ENCODE data around the gene F2RL1.

The F2RL1 gene

GRCh38 chr5:76794871-76795270 lies 24.0 kb upstream of the F2RL1 start:
- ChIA-PET CTCF (interaction anchor here (1.4 kb wide), 1 partner anchor 20 kb away, joined by 5 read pairs; no protein-coding TSS in a partner anchor), POLR2A (no interaction called here)
- TF ChIP-seq CTBP1 (IDR thresholded peaks at IDR 0.05; ENCODE audit: borderline replicate concordance): no peak
- no peak for TF ChIP-seq ARNT (IDR thresholded peaks at IDR 0.05)
- TF ChIP-seq SUZ12 (IDR thresholded peaks at IDR 0.05): no peak
- TF ChIP-seq FOXM1 (IDR thresholded peaks at IDR 0.05; ENCODE audit: borderline replicate concordance): no peak
- TF ChIP-seq FOXK2 (IDR thresholded peaks at IDR 0.05): no peak
- TF ChIP-seq ELF4 (IDR thresholded peaks at IDR 0.05): no peak
- TF ChIP-seq TARDBP (IDR thresholded peaks at IDR 0.05): no peak
- TF ChIP-seq BHLHE40 (IDR thresholded peaks at IDR 0.05; ENCODE audit: borderline replicate concordance): no peak
- DNase-seq (ENCODE audit: extremely low spot score): no peak

DNA sequence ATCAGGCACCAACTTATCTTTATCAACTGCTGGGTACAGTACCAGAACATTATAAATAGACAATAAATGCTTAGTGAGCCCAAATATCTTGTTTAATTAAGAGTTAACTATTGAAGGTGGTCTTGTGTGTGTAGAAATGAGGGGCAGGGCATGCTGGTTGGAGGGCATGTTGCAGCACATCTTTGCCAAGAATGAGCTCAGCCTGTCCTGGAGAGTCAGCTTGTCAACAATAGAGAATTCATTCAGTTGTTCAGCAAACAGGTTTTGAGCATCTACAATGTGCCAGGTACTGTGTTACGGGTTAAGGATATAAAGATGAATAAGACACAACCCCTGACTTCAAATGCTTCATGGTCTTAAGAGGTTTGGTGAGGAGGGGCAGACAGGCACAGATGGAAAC lies 19.2 kb upstream of the F2RL1 start:
- no peak for DNase-seq (ENCODE audit: extremely low spot score)
- ChIA-PET CTCF (no interaction called here), POLR2A (no interaction called here)
- TF ChIP-seq SP1 (IDR thresholded peaks at IDR 0.05) (no peak), LEF1 (IDR thresholded peaks at IDR 0.05; ENCODE audit: borderline replicate concordance) (no peak), HDGF (IDR thresholded peaks at IDR 0.05; ENCODE audit: borderline replicate concordance) (no peak), PKNOX1 (IDR thresholded peaks at IDR 0.05) (no peak), NFRKB (IDR thresholded peaks at IDR 0.05) (no peak), FOXM1 (IDR thresholded peaks at IDR 0.05; ENCODE audit: borderline replicate concordance) (no peak), FOXA1 (IDR thresholded peaks at IDR 0.05) (no peak), ELF4 (IDR thresholded peaks at IDR 0.05) (no peak), ARNT (IDR thresholded peaks at IDR 0.05) (no peak), CTBP1 (IDR thresholded peaks at IDR 0.05; ENCODE audit: borderline replicate concordance) (no peak), TARDBP (IDR thresholded peaks at IDR 0.05) (no peak), SUZ12 (IDR thresholded peaks at IDR 0.05) (no peak), ZNF384 (IDR thresholded peaks at IDR 0.05) (no peak), L3MBTL2 (conservative IDR thresholded peaks at IDR 0.05) (no peak), BHLHE40 (IDR thresholded peaks at IDR 0.05; ENCODE audit: borderline replicate concordance) (no peak)

- no peak for DNase-seq (ENCODE audit: extremely low spot score)
- POLR2A ChIA-PET: interaction anchor here (0.7 kb wide), 1 partner anchor 10 kb away, joined by 4 read pairs; no protein-coding TSS in a partner anchor
- TF ChIP-seq PKNOX1 (IDR thresholded peaks at IDR 0.05) (no peak), SP1 (IDR thresholded peaks at IDR 0.05) (no peak), CTBP1 (IDR thresholded peaks at IDR 0.05; ENCODE audit: borderline replicate concordance) (no peak), SUZ12 (IDR thresholded peaks at IDR 0.05) (no peak), HDGF (IDR thresholded peaks at IDR 0.05; ENCODE audit: borderline replicate concordance) (no peak), FOXK2 (IDR thresholded peaks at IDR 0.05) (no peak), ZNF384 (IDR thresholded peaks at IDR 0.05) (no peak), TARDBP (IDR thresholded peaks at IDR 0.05) (no peak), NFRKB (IDR thresholded peaks at IDR 0.05) (no peak)
- CTCF ChIA-PET: no interaction called here
These were observed 18.3 kb upstream of the F2RL1 start for GRCh38 chr5:76800579-76800978.

- POLR2A ChIA-PET: interaction anchor here (0.6 kb wide), 1 partner anchor 461 kb away, joined by 3 read pairs; no protein-coding TSS in a partner anchor
- TF ChIP-seq TARDBP (IDR thresholded peaks at IDR 0.05) (no peak), CTBP1 (IDR thresholded peaks at IDR 0.05; ENCODE audit: borderline replicate concordance) (no peak), ELF4 (IDR thresholded peaks at IDR 0.05) (no peak), HDGF (IDR thresholded peaks at IDR 0.05; ENCODE audit: borderline replicate concordance) (no peak), PKNOX1 (IDR thresholded peaks at IDR 0.05) (no peak), FOXK2 (IDR thresholded peaks at IDR 0.05) (no peak), LEF1 (IDR thresholded peaks at IDR 0.05; ENCODE audit: borderline replicate concordance) (no peak), NFRKB (IDR thresholded peaks at IDR 0.05) (no peak), SUZ12 (IDR thresholded peaks at IDR 0.05) (no peak), FOXA1 (IDR thresholded peaks at IDR 0.05) (no peak), L3MBTL2 (conservative IDR thresholded peaks at IDR 0.05) (no peak), FOXM1 (IDR thresholded peaks at IDR 0.05; ENCODE audit: borderline replicate concordance) (no peak), ZNF384 (IDR thresholded peaks at IDR 0.05) (no peak), BHLHE40 (IDR thresholded peaks at IDR 0.05; ENCODE audit: borderline replicate concordance) (no peak), SP1 (IDR thresholded peaks at IDR 0.05) (no peak)
- no peak for DNase-seq (ENCODE audit: extremely low spot score)
- CTCF ChIA-PET: no interaction called here
These were observed 17.5 kb upstream of the F2RL1 start for GRCh38 chr5:76801159-76801802.

- ChIA-PET POLR2A (interaction anchor here (0.6 kb wide), 1 partner anchor 461 kb away, joined by 3 read pairs; no protein-coding TSS in a partner anchor), CTCF (no interaction called here)
- TF ChIP-seq BHLHE40 (IDR thresholded peaks at IDR 0.05; ENCODE audit: borderline replicate concordance): no peak
- DNase-seq (ENCODE audit: extremely low spot score): no peak
These were observed 17.0 kb upstream of the F2RL1 start for GRCh38 chr5:76801803-76802195.

DNA sequence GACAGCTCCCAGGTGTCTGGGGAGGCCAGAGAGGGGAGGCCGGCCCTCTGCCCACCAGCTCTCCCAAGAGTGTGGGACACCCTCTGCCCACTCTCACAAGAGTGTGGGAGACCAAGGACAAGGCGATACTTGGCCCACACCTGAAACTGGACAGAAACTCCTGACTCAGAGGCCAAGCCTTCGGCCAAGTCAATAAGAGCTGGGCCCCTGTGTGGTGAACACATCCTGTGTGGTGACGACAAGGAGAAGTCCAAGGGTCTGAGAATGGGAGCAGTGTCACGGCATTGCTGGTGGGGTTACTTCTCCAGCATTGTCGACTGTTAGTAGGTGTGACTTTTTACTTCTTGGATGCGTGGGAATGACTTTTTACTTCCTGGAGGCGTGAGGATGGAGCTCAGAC lies 14.6 kb upstream of the F2RL1 start:
- TF ChIP-seq BHLHE40 (IDR thresholded peaks at IDR 0.05; ENCODE audit: borderline replicate concordance) (no peak), SUZ12 (IDR thresholded peaks at IDR 0.05) (no peak), SP1 (IDR thresholded peaks at IDR 0.05) (no peak), CTBP1 (IDR thresholded peaks at IDR 0.05; ENCODE audit: borderline replicate concordance) (no peak), FOXA1 (IDR thresholded peaks at IDR 0.05) (no peak), ELF4 (IDR thresholded peaks at IDR 0.05) (no peak), L3MBTL2 (conservative IDR thresholded peaks at IDR 0.05) (no peak), LEF1 (IDR thresholded peaks at IDR 0.05; ENCODE audit: borderline replicate concordance) (no peak), ARNT (IDR thresholded peaks at IDR 0.05) (no peak), PKNOX1 (IDR thresholded peaks at IDR 0.05) (no peak), HDGF (IDR thresholded peaks at IDR 0.05; ENCODE audit: borderline replicate concordance) (no peak), FOXM1 (IDR thresholded peaks at IDR 0.05; ENCODE audit: borderline replicate concordance) (no peak), TARDBP (IDR thresholded peaks at IDR 0.05) (no peak), FOXK2 (IDR thresholded peaks at IDR 0.05) (no peak)
- POLR2A ChIA-PET: no interaction called here
- CTCF ChIA-PET: no interaction called here
- no peak for DNase-seq (ENCODE audit: extremely low spot score)
